ENCODE measurements around the gene ARL11.
"Not testable (repeated sequence)": the region's sequence is repeated elsewhere in the genome, so short reads cannot be mapped to it uniquely, and the experiment has no call there.

The ARL11 gene

DNA sequence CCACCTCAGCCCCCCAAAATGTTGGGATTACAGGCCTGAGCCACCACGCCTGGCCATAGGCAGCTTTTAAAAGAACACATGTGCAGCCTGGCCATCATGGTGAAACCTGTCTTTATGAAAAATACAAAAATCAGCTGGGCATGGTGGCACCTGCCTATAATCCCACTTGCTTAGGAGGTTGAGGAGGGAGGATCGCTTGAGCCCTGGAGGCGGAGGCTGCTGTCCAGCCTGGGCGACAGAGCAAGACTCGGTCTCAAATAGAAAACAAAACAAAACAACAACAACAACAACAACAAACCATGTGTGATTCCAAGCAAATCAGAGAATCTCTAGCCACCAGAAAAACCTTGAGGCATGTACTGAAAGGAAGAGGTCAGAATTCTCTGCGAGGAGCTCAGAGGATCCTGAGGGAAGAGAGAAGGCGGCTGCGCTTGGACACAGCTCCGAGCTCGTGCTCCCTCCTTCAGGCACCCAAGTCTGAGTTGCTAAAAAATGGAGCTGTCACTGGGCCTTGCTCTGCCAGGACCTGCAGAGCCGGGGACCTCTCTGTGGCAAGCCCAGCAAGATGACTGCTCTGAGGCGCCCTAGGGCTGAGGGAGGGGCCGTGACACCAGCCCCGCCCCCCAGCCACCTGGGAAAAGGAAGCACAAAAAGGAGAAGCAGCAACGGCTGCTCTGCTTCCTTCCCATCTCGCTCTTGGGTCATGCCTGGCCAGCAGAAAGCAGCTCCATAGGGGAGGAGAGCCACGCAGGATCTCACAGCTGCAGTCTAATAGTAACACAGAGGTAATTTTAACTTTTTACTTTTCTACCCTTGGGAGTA lies at the start of gene ARL11:
ARL11 (plus strand) TSS at position 677 of the 822 bp plus-strand sequence. CDS start 1,941 bp downstream, outside the sequence.
- DNase-seq, result peak; percentile 84

DNA sequence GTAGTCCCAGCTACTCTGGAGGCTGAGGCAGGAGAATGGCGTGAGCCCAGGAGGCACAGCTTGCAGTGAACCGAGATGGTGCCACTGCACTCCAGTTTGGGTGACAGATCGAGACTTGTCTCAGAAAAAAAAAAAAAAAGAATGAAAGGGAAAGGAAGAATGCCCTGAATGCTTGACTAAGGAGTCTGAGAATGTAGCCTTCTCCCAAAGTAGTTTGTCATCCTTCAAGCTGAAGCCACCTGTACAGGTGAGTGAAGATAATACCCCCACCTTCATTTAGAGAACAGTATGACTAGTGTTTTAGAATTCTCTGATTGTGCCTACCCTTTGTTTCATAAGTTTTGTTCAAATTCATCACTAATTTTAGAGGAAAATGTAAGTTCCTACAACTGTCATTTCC lies 48.8 kb upstream of the ARL11 start:
- DNase-seq, result no peak

DNA sequence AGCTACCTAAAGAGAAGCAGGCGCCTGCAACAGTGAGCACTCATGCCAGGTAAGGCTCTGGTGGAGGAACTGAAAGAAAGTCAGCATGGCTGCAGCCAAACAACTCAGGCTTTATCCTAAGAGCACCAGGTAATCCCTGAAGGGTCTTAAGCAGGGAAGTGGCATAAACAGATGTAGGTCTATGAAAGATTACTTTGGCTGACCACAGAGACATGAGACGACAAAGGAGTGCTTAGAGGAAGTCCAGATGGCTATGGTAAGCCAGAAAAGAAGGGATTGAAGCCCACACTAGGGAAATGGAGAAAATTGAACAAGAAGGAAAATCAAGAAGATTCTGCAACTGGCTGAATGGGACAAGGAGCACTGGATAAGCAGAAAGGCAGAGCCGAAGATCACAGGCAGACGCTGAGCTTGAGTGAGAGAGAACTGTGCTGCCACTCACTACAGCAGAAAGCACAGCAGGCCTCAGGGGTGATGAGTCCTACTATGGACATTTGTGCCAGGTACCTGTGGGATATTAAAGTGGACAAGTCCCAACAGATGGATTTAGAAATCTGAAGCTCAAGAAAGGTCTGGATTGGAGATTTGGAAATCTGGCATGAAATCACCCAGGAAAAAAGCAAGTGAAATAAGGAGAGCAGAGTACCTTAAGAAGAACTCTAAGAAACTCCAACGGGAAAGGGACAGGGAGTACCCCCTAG lies 47.2 kb upstream of the ARL11 start:
- DNase-seq, result no peak

DNA sequence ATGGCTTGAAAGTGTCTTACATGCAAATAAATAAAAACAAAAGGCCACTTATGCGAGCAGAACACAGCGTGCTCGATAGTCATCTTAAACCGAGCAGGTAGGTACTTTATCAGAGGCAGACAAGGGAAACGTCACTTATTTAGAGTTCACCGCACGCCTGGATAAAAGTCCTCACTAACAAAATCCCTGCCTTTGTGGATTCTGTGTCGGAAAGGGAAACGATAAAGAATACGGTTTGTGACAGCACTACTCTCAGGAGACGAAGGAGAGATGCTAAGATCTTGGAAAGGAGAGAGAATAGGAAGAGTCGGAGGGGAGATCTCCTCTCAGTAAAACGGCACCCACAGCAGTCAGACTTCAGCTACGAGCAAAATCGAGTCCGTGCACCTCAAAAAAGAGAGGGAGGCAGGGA lies 43.5 kb upstream of the ARL11 start:
- DNase-seq, result peak; percentile 40

DNA sequence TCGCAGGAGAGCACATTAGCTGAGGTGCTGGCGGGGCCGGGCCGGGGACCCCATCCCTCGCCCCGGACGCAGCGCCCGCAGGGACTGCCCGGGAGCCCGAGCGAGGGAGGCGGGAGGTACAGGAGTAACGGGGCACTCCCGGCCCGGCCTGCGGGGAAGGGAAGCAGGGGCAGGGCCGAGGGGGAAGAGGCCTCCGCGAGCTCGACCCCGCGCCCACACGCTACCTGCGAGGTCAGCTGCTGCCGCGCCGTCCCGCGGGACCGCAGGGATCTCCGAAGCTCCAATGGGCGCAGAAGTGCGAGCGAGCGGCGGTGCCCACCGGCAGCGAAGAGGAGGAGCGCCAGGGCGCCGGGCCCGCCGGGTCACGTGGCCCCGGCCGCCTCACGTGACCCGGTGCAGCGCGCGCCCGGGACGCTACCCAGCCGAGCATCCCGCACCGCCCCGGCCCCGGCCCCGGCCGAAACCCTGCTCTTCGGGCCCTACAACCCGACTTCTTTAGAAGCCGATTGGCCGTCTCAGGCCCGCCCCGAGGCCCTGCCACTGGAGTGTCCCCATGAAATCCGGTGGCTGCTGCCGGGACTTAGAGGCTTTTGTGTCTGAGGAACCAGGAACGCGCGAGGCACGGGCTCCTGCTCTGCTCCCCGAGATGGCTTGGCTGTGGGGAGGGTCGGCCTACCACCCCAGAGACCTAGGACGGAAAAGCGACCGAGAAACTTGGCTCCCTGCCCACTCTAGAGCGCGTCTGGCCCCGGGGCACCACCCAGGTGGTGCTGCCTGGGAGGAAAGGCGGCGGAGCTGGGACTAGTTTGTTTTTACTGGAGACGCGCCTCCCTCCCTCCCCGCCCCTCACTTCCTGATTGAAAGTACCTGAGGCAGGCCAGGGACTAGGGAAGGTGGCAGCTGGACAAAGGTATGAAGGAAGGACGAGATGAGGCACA lies 42.8 kb upstream of the ARL11 start, which contains the start of gene RCBTB1:
RCBTB1 (minus strand) TSS at position 339 of the 938 bp plus-strand sequence. CDS start 18,279 bp downstream, outside the sequence.
- peak; percentile 88 for DNase-seq

DNA sequence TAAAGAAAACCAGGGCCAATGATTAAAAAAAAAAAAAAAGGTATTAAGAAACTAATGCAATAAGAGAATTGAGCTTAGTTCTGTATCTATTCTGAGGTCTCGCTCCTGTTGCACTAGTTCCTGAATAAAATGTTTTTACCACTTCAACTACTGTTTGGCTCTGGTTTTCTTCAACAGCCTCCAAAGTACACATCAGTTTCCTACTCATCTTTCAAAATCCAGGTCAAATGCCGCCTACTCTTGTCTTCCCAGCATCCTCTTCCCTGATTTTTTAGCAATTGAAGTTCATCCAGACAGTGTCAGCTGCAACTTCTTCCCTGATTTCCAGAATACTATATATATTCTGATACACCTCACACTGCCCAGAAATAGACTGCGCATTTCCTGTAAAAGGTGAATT lies 41.6 kb upstream of the ARL11 start:
- DNase-seq, result no peak

DNA sequence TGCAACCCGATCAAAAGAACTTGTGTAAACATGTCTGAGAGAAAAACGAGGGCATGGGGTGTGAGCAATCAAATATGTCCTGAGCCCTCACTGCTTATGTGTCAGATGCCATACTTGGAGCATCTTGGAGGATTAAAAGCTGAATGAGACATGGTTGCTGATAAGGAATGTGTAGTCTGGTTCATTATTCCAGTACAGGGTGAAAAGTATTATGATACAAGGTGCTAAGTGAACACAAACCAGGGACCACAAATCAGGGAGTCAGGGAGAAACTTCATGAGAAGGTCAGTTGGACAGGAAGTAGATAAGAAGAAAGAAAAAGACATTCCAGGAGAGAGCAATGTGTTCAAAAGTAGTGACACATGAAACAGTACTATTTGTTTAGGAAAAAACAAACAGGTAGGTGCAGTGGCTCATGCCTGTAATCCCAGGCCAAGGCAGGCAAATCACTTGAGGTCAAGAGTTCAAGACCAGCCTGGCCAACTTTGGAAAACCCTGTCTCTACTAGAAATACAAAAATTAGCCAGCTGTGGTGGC lies 40.9 kb upstream of the ARL11 start:
- DNase-seq, result no peak

DNA sequence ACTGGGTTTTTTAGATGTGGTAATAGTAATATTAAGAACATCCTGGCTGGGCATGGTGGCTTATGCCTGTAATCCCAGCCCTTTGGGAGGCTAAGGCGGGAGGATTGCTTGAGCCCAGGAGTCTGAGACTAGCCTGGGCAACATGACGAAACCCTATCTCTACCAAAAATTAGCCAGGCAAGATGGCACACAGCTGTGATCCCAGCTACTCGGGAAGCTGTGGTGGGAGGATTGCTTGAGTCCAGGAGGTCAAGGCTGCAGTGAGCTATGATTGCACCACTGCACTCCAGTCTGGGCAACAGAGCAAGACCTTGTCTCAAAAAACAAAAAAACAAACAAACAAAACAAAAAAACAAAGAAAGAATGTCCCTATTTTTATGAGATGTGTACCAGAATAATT lies 37.6 kb upstream of the ARL11 start:
- DNase-seq, result not testable (repeated sequence)

DNA sequence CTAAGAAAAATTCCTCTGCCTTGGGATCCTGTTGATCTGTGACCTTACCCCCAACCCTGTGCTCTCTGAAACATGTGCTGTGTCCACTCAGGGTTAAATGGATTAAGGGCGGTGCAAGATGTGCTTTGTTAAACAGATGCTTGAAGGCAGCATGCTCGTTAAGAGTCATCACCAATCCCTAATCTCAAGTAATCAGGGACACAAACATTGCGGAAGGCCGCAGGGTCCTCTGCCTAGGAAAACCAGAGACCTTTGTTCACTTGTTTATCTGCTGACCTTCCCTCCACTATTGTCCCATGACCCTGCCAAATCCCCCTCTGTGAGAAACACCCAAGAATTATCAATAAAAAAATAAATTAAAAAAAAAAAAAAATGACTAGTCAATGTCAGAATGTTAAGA lies 34.4 kb upstream of the ARL11 start:
- not testable (repeated sequence) for DNase-seq

DNA sequence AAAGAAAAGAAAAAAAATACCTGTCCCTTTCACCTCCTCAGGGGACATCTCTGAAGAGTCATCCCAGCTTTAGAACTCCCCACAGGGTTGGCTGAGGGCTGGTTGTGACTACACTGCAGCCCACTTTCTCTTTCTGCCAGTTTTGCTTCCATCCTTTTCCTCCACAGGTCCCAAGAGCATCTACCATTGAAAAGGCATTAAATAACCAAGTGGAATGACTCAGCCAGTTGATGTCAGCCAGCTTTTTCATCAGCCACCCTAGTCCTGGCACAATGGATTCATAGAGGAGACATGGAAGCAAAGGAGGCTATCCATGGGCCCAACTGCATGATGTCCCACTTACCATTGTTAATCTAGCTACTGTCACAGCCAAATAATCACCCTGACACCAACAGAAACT lies 33.7 kb upstream of the ARL11 start:
- no peak for DNase-seq

DNA sequence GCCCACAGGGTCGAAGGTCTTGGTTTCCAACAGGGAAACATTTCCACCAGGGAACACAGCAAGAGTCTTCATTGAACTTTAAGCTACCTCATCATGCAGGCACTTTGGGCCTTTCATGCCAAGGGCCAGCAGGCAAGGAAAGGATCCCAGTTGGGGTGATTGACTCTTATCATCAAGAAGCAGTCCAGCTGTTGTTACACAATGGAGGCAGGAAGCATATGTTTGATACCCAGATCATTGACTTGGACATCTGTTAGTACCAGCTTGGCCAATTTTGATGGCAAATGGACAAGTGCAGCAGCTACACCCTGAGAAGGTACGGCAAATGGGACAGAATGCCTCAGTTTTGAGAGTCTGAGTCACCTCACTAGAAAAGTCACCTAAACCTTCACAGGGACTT lies 32.1 kb upstream of the ARL11 start:
- no peak for DNase-seq

DNA sequence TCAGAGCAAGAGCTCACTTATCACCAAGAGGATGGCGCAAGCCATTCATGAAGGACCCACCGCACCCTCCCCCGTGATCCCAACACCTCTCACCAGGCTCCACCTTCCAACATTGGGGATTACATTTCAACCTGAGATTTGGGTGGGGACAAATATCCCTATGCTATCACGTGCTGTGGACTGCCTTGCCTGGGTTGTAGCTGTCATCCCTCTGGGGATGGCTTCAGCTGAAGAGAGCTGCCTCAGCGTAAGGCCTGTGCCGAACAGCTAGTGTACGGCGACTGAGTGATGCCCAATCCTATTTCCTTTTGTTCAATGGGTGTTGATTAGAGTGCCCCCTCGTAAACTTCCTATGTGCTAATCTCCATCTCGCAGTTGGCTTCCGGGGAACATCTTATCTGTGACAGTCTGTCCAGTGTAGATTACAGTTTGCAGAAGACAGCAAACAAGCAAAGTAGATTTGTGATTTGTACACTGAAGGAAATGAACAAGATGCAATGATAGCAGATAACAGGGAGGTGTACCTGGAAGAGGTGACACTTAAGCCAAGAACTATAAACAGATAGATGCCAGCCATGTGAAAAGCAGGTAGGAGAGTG lies 31.2 kb upstream of the ARL11 start:
- DNase-seq, result no peak

DNA sequence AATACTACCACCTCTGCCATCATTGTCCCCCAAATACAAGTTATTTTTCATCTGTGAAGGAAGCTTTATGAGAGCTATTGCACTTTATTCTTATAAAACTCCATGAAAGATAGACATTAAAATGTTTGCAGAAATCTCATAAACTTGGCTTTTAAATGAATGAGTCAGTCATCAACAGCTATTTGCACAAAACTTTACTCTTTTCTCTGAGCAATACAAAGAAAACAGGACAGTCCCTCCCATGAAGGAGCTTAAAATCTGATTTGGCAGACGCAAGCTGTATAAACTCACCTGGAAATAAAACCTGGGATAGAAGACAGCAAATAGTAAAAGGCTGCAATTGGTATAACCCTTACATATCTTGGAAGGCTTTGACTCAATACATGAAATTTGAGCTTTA lies 26.3 kb upstream of the ARL11 start:
- no peak for DNase-seq

DNA sequence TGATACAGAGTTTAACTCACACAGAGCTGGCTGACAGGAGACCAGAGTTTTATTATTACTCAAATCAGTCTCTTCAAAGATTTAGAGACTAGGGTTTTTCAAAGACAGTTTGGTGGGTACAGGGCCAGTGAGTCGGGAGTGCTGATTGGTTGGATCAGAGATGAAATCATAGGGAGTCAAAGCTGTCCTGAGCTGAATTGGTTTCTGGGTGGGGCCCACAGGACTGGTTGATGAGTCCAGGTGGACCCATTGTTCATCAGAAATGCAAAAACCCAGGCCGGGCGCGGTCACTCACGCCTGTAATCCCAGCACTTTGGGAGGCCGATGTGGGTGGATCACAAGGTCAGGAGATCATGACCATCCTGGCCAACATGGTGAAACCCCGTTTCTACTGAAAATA lies 25.7 kb upstream of the ARL11 start:
- peak; percentile 84 for DNase-seq

DNA sequence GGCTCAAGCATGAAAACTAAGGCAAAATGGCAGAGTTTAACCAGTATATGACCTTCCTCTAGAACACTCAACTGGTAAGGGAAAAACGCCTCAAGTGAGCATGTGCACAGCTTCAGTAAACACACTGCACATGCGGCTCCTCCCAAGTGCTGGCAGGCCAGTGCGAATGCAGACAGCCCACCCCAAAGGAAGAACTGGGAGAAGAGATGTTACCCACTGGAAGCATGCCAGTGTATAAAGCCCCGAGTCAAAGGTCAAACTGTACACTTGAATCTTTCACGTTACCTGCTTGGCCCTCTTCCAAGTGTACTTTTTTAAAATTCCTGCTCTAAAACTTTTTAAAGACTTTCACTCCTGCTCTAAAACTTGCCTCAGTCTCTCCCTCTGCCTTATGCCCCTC lies 23.7 kb upstream of the ARL11 start:
- no peak for DNase-seq

DNA sequence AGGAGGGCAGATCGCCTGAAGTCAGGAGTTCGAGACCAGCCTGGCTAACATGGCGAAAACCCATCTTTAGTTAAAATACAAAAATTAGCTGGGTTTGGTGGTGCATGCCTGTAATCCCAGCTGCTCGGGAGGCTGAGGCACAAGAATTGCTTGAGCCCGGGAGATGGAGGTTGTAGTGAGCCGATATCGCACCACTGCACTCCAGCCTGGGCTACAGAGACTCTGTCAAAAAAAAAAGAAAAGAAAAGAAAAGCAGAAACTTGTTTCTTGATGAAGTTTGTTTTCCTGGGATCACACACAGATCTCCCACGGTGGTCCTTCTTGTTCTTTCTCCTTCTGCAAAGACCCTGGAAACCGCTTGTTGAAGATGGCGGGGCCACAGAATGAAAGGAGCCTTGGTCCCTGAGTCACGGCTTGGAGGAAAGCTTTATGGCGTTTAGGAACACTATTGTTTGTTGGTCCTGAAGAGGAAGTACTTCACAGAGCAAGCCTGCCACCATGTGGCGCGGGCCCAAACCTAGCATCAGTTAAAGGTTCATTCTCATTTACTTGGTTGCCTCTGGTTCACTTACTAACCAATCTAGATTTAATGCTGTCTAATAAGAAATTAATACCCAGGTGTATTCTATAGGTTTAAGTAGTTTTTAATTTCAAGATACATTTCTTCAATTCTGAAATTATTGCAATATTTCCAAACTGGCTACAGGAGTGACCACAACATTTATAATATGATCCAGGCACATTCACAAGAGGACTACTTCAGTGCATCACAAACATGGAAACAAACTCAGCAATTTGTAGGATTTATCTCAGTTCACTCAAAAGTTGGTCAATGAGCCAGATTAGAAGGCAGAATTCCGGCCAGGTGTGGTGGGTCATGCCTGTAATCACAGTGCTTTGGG lies 21.3 kb upstream of the ARL11 start:
- DNase-seq, result peak; percentile 89

DNA sequence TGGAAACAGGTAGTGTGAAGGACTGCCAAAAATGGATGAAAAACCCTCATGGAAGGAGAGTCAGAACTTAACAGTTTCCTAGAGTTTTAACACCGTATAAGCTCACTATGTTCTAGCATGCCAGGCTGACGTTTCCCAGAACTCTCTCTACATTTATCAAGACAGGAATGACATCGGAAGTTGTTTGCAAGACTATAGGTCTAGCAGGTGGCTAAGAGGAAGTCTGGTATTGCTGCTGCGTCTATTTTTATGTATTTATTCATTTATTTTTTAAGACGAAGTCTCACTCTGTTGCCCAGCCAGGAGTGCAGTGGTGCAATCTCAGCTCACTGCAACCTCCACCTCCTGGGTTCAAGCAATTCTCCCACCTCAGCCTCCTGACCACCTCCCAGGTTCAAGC lies 20.5 kb upstream of the ARL11 start:
- no peak for DNase-seq

DNA sequence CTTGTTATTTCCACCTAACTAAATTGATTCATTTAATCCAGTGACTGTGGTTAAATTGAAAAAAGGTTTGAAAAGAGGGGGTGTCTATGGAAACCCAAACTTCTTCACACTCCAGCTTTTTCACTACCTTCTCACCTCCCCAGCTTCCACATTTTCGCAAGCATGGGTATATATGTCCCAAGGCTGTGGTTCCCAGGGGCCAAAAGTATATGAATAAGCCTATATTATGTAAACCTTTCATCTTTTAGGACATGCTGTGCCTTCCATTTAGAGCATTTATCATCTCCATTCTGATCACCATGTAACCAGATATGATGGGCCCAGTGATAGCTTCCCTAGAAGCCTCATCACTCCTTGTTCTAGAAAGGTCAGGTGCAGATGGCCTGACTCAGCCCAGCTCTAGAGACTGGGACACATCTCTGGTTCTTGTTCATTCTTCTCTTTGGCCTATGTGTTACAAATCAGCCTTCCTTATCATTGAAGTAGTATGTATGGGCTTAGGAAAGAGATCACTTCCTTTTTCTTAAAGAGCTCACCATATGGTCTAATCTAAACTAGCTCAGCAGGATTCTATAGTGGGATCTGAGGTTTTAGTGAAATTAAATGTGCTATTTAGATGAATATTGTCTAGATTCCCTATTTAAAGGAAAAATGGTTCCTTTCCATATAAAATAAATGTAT lies 19.5 kb upstream of the ARL11 start:
- no peak for DNase-seq

DNA sequence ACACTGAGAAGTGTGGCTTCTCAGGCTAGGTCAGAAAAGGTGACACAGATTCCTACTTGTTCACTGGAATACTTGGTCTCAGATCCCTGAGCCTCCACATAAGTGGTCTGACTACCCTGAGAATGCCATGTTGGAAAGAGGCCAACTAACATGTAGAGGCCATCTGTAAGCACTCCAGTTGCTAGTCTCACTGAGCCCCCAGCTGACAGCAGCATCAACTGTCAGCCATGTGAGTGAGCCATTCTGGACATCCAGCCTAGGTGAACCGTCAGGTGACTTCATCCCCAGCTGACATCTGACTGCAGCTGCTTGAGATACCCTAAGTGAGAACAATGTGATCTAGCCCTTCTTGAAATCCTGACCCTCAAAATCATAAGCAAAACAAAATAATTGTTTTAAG lies 18.1 kb upstream of the ARL11 start:
- DNase-seq, result peak; percentile 20

DNA sequence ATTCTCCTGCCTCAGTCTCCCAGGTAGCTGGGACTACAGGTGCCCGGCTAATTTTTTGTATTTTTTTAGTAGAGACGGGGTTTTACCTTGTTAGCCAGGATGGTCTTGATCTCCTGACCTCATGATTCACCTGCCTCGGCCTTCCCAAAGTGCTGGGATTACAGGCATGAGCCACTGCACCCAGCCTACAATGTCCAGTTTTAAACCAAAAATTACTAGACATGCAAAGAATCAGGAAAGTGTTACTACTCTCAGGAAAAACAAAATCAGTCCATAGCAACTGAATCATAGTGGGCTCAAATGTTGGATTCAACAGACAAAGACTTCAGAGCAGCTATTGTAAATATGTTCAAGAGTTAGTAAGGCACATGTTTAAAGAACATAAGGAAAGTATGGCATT lies 16.3 kb upstream of the ARL11 start:
- DNase-seq, result not testable (repeated sequence)

All from NCI-H146 (cell line).